Transverse colon (tissue), 4 donors: ENCODE data around the gene BUD13.

Source experiments
- CTCF ChIP-seq, 5 experiments: fragments of 200-600 bp in 3 of 5; fragments of 450-650 bp in 2 of 5; sonication (generic) in 3 of 5; IDR thresholded peaks; 1 replicate in 2 of 5; 2 replicates in 3 of 5; pipeline ENCODE4 v1.5.1; 2016 to 2017; ENCODE audit warnings: antibody characterized with exemption in 5 of 5, inconsistent platforms in 3 of 5, mild to moderate bottlenecking in 2 of 5, moderate library complexity in 1 of 5
- POLR2A ChIP-seq: fragments of 450-650 bp; IDR thresholded peaks from one replicate; pipeline ENCODE4 v1.6.1; 2016; ENCODE audit warnings: antibody characterized with exemption, mild to moderate bottlenecking, moderate library complexity
- POLR2AphosphoS5 ChIP-seq, 3 donors: sonication (generic); formaldehyde crosslinking; IDR thresholded peaks; one replicate each; pipeline ENCODE4 v1.6.1; 2016; ENCODE audit warnings: antibody characterized with exemption in 3 of 3

GRCh38 chr11:116814502-116814901 is 41.7 kb upstream of the BUD13 start:
- TF ChIP-seq CTCF (IDR thresholded peaks at IDR 0.05) (no peak), POLR2AphosphoS5 (IDR thresholded peaks at IDR 0.05) (no peak), POLR2A (no peak)
